GM10266 (cell line): ENCODE measurements around the gene SH3GL1.
A peak's percentile ranks its signal among the peaks of the same experiment; 100 is the strongest.

ENCODE experiments used
- DNase-seq: peaks from one replicate; pipeline ENCODE4 v3.0.0; 2012; ENCODE audit errors: extremely low spot score
- TF ChIP-seq, protein P1 (sequence below): IDR thresholded peaks from 2 replicates; pipeline ENCODE4 v1.5.1; 2012; ENCODE audit warnings: mild to moderate bottlenecking, low read depth; ENCODE audit not compliant: control insufficient read depth, insufficient read depth; ENCODE audit errors: missing control alignments

The SH3GL1 gene

GRCh38 chr19:4342615-4343369, 57.6 kb downstream of the SH3GL1 start:
- peak; percentile 93 for DNase-seq
- TF ChIP-seq, protein P1, sequence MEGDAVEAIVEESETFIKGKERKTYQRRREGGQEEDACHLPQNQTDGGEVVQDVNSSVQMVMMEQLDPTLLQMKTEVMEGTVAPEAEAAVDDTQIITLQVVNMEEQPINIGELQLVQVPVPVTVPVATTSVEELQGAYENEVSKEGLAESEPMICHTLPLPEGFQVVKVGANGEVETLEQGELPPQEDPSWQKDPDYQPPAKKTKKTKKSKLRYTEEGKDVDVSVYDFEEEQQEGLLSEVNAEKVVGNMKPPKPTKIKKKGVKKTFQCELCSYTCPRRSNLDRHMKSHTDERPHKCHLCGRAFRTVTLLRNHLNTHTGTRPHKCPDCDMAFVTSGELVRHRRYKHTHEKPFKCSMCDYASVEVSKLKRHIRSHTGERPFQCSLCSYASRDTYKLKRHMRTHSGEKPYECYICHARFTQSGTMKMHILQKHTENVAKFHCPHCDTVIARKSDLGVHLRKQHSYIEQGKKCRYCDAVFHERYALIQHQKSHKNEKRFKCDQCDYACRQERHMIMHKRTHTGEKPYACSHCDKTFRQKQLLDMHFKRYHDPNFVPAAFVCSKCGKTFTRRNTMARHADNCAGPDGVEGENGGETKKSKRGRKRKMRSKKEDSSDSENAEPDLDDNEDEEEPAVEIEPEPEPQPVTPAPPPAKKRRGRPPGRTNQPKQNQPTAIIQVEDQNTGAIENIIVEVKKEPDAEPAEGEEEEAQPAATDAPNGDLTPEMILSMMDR: no peak

GRCh38 chr19:4342314-4342614, 58.1 kb downstream of the SH3GL1 start:
- TF ChIP-seq, protein P1: no peak
- DNase-seq: no peak

GRCh38 chr19:4338441-4339355, 61.6 kb downstream of the SH3GL1 start, which contains the start of gene STAP2:
Gene STAP2 (minus strand): TSS chr19:4338827. CDS start chr19:4338753, 74 bp downstream.
- peak; percentile 17 for DNase-seq
- TF ChIP-seq, protein P1: no peak

DNA sequence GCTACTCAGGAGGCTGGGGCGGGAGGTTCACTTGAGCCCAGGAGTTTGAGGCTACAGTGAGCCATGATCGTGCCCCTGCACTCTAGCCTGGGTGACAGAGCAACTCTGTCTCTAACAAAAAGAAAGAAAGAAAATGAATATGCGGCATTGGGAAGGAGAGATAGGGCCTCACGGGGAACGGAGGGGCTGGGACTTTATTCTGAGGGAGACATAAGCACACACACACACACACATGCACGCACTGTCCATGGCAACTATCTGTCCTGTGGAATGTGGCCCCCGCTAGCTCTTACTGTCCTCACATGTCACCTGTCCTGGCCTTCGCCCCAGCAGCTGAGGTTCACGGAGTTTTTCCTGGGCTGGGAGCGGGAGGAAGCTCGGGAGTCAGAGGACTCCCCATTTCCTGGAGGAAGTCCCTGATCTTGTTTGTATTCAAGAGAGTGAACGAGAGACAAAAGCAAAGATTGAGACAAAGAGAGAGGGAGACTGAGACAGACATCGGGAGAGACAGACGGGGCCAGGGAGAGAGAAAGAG, 62.4 kb downstream of the SH3GL1 start:
- no peak for DNase-seq
- TF ChIP-seq, protein P1: no peak

GRCh38 chr19:4334929-4335570, 65.3 kb downstream of the SH3GL1 start:
- DNase-seq: no peak
- TF ChIP-seq, protein P1: no peak

DNA sequence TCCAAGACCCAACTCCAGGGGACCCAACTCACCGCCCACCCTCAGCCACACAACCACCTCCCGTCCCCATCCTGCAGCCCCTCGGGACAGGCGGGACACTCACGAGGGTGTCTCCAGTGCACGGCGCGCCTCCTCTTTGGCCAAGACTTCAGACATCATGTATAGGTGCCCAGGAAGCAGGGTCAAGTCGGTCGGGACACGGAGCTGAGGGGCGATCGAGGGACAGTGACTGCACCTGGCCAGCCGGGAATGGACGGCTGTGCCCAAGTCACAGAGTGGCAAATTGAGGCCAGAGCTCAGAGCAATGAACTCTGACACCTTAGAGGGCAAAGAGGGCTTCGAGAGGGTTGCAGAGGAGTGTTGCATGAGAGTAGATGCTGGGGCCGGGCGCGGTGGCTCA, 70.5 kb downstream of the SH3GL1 start:
- TF ChIP-seq, protein P1: no peak
- no peak for DNase-seq

GRCh38 chr19:4328991-4329681, 71.2 kb downstream of the SH3GL1 start:
- DNase-seq: peak; percentile 23
